ENCODE results near the gene STAT1.

The STAT1 gene

DNA sequence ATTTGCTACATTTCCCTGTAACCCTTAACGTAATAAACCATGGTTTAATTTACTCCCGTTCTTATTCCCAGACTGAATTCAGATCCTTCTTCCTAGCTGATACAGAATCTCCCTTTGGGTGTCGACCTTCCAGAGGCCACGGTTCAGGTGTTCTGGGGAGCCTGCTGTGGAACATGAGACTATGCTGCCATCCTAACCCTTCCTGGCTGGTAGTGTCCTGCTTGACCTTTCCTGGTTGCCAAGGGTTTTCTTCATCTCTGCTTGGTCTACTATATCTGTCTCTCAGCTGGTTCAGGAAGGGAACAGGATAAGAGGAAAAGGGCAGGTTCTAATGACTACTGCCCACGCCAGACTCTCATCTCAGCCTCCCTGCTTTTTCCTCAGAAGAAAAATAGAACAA lies 36.5 kb downstream of the STAT1 start:
- Mint-ChIP-seq H3K27me3 (ENCODE audit: low read depth) (no peaks in the 10 kb centered on the region), H3K36me3 (ENCODE audit: low read depth) (peaks cover 95% of the 10 kb centered on the region), H3K27ac (peak overlapping the region; percentile 70), H3K9me3 (no peaks in the 10 kb centered on the region), H3K4me3 (no peak overlapping the region), H3K4me1 (ENCODE audit: low read depth) (peaks cover 44% of the 10 kb centered on the region)
- DNase-seq (ENCODE audit: low spot score) = no peak

DNA sequence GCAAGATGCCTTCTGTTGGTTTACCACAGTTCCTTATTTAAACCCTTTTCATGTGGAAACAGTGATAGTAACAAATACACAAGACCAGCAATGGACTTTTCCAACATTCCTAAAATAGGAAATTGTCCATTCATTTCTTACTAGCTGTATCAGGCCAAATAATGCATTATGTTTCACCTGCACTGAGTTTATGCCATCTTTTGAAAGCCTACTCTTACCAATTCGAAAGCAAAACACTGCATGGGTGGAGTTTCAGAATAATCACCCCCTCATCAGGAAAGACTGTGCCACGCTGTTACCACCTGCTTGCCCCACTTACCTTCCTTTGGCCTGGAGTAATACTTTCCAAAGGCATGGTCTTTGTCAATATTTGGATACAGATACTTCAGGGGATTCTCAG lies 37.5 kb downstream of the STAT1 start:
- peaks cover 38% of the 10 kb centered on the region for H3K4me1 Mint-ChIP-seq (ENCODE audit: low read depth)
- no peaks in the 10 kb centered on the region for H3K27me3 Mint-ChIP-seq (ENCODE audit: low read depth)
- no peak overlapping the region for H3K4me3 Mint-ChIP-seq
- peaks cover 93% of the 10 kb centered on the region for H3K36me3 Mint-ChIP-seq (ENCODE audit: low read depth)
- DNase-seq (ENCODE audit: low spot score) = no peak
- no peak overlapping the region for H3K27ac Mint-ChIP-seq
- no peaks in the 10 kb centered on the region for H3K9me3 Mint-ChIP-seq

DNA sequence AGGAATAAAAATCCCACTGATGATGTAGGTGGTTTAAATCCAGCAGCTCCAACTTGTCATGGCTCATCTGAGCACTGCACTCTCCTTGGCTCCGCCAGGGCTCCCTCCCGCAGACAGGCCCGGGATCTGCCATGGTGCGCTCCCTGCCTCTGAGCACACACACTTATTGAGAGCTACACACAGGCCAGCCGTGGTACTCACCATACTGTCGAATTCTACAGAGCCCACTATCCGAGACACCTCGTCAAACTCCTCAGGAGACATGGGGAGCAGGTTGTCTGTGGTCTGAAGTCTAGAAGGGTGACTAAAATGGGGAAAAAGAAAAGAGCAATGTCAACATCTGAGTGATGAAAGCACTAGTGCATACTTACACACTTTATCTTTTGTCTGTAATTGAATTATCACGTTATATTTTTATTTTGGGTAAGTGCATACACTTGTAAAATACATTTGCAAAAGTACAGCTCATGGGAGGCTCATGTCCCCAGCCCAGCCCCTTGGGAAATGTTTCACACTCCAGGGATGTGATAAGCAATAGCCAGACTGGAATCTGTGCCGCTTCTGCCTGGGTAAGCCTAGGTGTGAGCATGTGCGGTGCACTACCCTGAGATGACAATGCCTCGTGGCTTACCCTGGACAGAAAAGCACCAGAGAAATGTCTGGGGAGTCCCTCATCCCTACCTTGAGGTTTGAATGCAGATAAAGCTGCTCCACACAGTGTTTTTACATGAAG lies 39.2 kb downstream of the STAT1 start:
- Mint-ChIP-seq H3K4me3 (no peak overlapping the region), H3K27ac (peak overlapping the region; percentile 55), H3K27me3 (ENCODE audit: low read depth) (no peaks in the 10 kb centered on the region), H3K36me3 (ENCODE audit: low read depth) (peaks cover 93% of the 10 kb centered on the region), H3K4me1 (ENCODE audit: low read depth) (peaks cover 28% of the 10 kb centered on the region), H3K9me3 (no peaks in the 10 kb centered on the region)
- no peak for DNase-seq (ENCODE audit: low spot score)

DNA sequence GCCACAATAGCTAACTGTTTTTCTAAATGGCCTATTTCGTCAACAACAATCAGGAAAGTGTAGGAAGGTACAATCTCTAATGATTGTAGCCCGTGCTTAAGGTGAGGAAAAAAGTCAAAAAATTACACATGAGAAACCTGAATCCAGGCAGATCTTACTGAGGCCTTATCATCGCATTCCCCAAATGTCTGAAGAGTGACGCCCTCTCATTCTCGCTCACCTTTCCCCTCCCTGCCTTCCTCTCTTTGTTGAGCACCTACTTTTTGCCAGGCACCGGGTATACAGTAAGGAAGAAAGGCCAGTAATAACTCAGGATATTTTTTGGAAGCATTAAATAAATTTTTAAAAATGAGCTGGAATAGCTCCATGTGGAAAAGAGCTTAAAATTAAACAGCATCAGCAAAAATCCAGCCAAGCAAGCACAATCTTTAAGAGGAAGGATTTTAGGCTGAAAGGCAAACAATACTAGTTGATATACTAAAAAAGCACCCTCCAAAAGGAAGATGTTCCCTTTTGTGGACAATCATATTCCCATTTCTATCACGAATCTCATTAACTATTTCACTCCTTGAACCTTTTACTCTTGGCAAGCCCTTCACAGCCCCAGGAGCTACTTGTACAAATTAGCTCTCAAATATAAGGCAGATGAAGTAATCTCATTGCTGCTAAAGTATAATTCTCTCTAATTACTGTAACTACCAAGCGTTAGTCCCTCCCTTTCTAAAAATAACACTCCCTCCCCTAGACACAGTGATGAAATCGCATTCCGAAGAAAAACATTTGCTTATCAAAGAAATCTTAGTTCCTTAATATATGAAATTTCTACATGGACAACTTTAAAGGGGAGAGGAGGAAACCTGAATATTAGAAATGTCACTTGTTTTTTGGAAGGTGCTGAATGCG lies 40.0 kb downstream of the STAT1 start:
- peaks cover 31% of the 10 kb centered on the region for H3K4me1 Mint-ChIP-seq (ENCODE audit: low read depth)

DNA sequence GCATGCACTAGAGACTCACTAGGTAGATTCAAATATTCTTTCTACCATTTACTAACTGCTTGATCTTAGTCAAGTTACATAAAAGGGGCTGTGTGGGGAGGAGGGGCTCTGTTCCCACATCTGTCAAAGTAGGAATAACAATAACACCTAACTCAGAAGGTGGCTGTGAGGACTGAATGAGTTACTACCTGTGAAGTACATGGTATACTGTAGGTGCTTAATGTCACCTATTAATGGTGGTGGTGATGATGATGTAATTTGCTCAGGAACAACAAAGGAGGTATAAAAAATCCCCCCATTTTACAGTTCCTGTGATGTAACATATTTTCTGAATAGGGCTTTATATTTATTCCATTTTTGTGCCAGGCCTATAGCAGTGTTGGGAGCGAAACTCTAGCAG lies 40.7 kb downstream of the STAT1 start:
- peaks cover 90% of the 10 kb centered on the region for H3K36me3 Mint-ChIP-seq (ENCODE audit: low read depth)
- H3K9me3 Mint-ChIP-seq = no peaks in the 10 kb centered on the region
- no peak overlapping the region for H3K27ac Mint-ChIP-seq
- DNase-seq (ENCODE audit: low spot score) = no peak
- no peak overlapping the region for H3K4me3 Mint-ChIP-seq
- peaks cover 27% of the 10 kb centered on the region for H3K4me1 Mint-ChIP-seq (ENCODE audit: low read depth)
- no peaks in the 10 kb centered on the region for H3K27me3 Mint-ChIP-seq (ENCODE audit: low read depth)

More for the DNA sequence above, 40.0 kb downstream of the STAT1 start:
- Mint-ChIP-seq H3K4me3 (no peak overlapping the region), H3K27me3 (ENCODE audit: low read depth) (no peaks in the 10 kb centered on the region), H3K36me3 (ENCODE audit: low read depth) (peaks cover 93% of the 10 kb centered on the region), H3K27ac (peak overlapping the region; percentile 55), H3K9me3 (no peaks in the 10 kb centered on the region)
- no peak for DNase-seq (ENCODE audit: low spot score)

DNA sequence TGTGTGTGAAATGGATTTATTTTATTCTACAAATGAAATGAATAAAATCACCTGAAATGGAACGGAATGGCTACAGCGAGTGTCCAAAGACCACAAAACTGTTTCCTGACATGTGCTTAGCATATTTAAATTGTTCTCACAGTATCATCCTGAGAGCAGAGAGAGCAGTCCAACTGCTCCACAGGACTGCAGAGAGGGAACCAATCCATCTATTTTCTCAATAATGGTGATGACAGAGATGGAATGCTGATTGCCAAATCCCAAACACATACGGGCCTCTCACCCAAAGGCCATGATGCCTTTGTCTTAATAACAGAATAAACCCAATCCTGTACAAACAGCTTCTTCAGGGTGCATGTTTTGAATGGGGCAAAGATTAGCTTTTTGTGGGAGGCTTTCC lies 41.1 kb downstream of the STAT1 start:
- Mint-ChIP-seq H3K9me3 (no peaks in the 10 kb centered on the region), H3K36me3 (ENCODE audit: low read depth) (peaks cover 90% of the 10 kb centered on the region), H3K4me1 (ENCODE audit: low read depth) (peaks cover 30% of the 10 kb centered on the region), H3K27me3 (ENCODE audit: low read depth) (no peaks in the 10 kb centered on the region), H3K27ac (no peak overlapping the region), H3K4me3 (no peak overlapping the region)
- DNase-seq (ENCODE audit: low spot score) = no peak

DNA sequence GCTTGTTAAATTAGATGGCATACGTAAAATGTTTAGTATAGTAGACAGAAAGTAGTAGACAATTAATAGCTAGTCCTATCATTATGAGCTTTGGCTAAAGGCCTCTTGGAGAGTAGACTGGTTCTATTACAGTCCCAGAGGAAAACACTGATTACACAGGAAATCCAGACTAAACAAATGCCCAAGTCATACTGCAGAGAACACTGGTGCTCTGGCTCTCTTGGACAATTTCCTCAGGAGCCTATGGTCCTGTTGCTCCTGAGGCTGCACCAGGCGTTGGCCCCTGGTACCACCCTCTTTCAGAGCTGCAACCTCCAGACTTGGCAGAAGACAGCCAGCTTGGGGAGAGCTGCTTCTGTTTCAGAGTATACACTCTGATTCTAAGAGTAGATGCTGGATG lies 41.8 kb downstream of the STAT1 start:
- peaks cover 89% of the 10 kb centered on the region for H3K36me3 Mint-ChIP-seq (ENCODE audit: low read depth)
- H3K27ac Mint-ChIP-seq = no peak overlapping the region
- DNase-seq (ENCODE audit: low spot score) = no peak
- H3K9me3 Mint-ChIP-seq = no peaks in the 10 kb centered on the region
- no peaks in the 10 kb centered on the region for H3K27me3 Mint-ChIP-seq (ENCODE audit: low read depth)
- no peak overlapping the region for H3K4me3 Mint-ChIP-seq
- peaks cover 26% of the 10 kb centered on the region for H3K4me1 Mint-ChIP-seq (ENCODE audit: low read depth)

DNA sequence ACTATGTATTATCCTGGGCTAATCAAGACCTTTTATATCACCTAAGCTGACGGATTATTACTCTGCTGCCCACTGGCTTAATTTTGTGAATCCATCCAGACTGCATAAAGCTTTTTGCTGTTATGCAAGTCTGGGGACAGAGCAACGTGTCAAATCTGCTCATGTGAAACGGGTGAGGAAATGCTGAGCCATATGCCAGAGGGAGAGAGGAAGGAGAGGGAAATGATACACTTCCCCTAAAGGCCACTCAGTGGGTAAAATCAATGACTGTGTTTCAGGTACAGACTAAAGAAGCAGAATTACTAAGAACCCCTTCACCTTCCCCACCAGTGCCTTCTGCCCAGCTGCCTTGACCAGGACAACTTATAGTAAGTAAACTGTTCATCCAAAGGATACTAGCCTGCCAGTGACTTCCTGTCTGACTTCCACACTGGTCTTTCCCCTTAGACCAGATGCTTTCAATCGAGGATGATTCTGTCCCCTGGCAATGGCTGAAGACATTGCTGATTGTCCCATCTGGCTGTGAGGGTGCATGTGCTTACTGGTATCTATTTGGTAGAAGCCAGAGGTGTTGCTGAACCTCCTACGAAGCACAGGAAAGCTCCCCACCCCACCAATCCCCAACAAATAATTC lies 43.0 kb downstream of the STAT1 start:
- DNase-seq (ENCODE audit: low spot score) = no peak
- no peak overlapping the region for H3K4me3 Mint-ChIP-seq
- H3K4me1 Mint-ChIP-seq (ENCODE audit: low read depth) = peaks cover 27% of the 10 kb centered on the region
- no peaks in the 10 kb centered on the region for H3K9me3 Mint-ChIP-seq
- peak overlapping the region; percentile 9 for H3K27ac Mint-ChIP-seq
- H3K36me3 Mint-ChIP-seq (ENCODE audit: low read depth) = peaks cover 90% of the 10 kb centered on the region
- no peaks in the 10 kb centered on the region for H3K27me3 Mint-ChIP-seq (ENCODE audit: low read depth)

DNA sequence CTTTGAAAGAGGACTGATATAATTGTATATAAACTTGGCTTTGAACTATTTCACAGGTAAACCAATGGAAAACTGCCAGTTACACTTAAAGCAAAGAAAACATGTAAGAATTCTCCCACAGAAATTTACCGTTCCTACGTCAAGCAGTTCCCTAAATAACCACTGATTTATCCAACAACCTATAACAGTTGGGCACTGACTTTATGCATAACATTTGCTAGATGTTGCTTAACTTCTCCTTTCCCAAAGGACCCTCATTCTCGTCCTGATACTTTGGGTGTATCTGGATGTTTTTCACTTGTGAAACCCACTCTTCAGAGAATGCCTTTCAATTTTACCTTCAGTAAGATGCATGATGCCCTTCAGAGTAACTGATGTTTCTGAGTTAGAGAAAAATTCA lies 43.8 kb downstream of the STAT1 start:
- H3K27me3 Mint-ChIP-seq (ENCODE audit: low read depth) = no peaks in the 10 kb centered on the region
- no peak overlapping the region for H3K27ac Mint-ChIP-seq
- peaks cover 24% of the 10 kb centered on the region for H3K4me1 Mint-ChIP-seq (ENCODE audit: low read depth)
- H3K36me3 Mint-ChIP-seq (ENCODE audit: low read depth) = peaks cover 87% of the 10 kb centered on the region
- no peak for DNase-seq (ENCODE audit: low spot score)
- no peaks in the 10 kb centered on the region for H3K9me3 Mint-ChIP-seq
- no peak overlapping the region for H3K4me3 Mint-ChIP-seq

DNA sequence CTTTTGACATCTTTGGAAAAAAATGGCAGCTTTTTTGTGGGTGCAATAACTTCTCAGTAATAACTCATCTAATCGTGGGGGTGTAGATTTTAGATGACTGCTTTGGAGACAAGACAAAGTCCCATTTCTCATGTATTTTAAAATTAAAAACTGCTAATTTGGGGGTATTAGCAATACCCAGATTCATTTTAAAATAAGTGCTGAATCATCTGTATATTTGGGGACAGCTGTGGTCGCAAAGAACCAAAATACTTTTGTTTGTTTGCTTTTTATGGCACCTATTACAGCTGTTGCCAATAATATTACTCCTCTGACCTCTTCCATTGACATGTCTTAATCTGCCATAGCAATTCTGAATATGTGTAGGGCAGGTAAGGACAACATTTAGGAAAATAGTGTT lies 45.4 kb downstream of the STAT1 start:
- no peaks in the 10 kb centered on the region for H3K27me3 Mint-ChIP-seq (ENCODE audit: low read depth)
- H3K36me3 Mint-ChIP-seq (ENCODE audit: low read depth) = peaks cover 86% of the 10 kb centered on the region
- peaks cover 31% of the 10 kb centered on the region for H3K4me1 Mint-ChIP-seq (ENCODE audit: low read depth)
- DNase-seq (ENCODE audit: low spot score) = no peak
- H3K9me3 Mint-ChIP-seq = no peaks in the 10 kb centered on the region
- no peak overlapping the region for H3K4me3 Mint-ChIP-seq
- no peak overlapping the region for H3K27ac Mint-ChIP-seq

DNA sequence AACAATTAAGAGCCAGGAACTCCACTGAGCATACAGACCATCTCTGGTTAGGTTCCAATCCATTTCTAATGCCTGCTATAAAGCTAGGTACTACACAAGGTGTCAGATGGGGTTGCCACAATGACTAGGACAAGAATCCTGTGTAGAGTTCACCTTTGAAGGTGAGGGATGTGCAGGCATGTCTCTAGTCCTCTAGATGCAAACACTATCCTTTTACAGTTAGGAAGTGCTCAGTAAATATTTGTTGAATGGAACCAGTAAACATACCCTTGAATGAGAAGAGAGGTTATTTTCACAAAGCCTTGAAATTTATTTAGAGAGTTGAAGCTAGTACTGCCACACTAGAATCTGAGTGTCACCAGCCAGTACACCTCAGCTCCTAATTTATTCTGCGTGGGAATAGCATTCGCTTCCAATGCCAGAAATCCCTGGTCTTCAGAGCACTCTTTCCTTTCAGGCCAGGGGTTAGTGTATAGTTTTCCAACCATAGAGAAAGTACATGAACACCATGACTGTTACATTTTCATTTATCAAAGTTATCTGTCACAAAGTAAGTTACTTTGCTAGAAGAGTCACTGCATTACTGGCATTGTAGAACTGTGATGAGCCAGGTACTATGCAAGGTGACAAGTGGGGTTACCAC lies 48.3 kb downstream of the STAT1 start:
- Mint-ChIP-seq H3K27ac (no peak overlapping the region), H3K36me3 (ENCODE audit: low read depth) (peaks cover 86% of the 10 kb centered on the region), H3K4me1 (ENCODE audit: low read depth) (peaks cover 37% of the 10 kb centered on the region), H3K4me3 (no peak overlapping the region), H3K27me3 (ENCODE audit: low read depth) (no peaks in the 10 kb centered on the region), H3K9me3 (no peaks in the 10 kb centered on the region)
- no peak for DNase-seq (ENCODE audit: low spot score)

DNA sequence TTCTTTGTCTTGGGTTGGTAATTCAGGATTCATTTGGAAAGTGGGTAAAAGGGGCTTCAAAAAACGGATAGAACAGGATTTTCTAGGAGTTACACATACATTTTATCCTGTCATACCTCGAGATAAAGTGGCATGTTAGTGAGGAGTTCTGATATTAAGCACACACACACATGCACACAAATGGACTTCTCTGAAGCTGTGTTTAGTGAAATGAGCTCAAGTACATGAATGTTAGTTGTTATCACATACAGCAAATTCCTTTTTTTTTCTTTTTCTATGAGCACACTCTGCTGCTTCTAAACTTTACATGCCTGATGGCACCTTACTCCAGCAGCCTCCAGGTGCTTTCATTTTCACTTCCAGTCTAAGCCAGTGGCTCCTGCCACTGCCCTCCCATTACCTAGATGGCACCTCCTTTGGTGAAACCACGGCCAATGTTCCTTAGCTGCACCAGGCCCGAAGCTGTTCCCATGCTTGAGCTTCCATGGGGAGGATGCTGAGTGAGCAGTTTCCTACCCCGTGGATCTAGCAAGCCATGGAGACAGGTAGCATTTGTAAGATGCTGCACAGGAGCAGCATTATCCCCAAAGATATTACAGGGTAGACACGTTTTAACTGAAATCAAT lies 49.7 kb downstream of the STAT1 start:
- H3K4me3 Mint-ChIP-seq = peak overlapping the region; percentile 36
- DNase-seq (ENCODE audit: low spot score) = no peak
- H3K9me3 Mint-ChIP-seq = no peaks in the 10 kb centered on the region
- peak overlapping the region; percentile 76 for H3K27ac Mint-ChIP-seq
- H3K36me3 Mint-ChIP-seq (ENCODE audit: low read depth) = peaks cover 79% of the 10 kb centered on the region
- no peaks in the 10 kb centered on the region for H3K27me3 Mint-ChIP-seq (ENCODE audit: low read depth)
- peaks cover 37% of the 10 kb centered on the region for H3K4me1 Mint-ChIP-seq (ENCODE audit: low read depth)

DNA sequence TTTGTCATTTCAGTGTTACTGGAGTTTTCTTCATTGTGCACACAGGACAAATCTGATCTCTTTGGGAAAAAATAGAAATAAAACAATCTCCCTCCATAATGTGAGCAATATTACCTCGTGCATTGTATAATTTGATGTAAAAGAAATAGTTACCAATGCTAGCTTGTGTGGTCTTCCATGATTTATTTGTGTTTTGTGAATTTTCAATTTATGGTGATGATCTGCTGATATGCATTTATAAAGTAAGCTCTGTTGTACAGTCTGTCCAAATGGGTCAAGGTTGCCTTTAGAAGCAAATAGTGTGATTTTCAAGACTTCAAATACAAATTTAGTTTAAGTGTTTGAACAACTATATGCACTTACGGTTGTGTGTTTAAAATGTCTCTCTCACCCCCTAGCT lies 50.9 kb downstream of the STAT1 start:
- H3K4me1 Mint-ChIP-seq (ENCODE audit: low read depth) = peaks cover 33% of the 10 kb centered on the region
- H3K36me3 Mint-ChIP-seq (ENCODE audit: low read depth) = peaks cover 76% of the 10 kb centered on the region
- H3K4me3 Mint-ChIP-seq = no peak overlapping the region

More for the DNA sequence above, 50.9 kb downstream of the STAT1 start:
- no peak for DNase-seq (ENCODE audit: low spot score)
- H3K27me3 Mint-ChIP-seq (ENCODE audit: low read depth) = no peaks in the 10 kb centered on the region
- no peaks in the 10 kb centered on the region for H3K9me3 Mint-ChIP-seq
- peak overlapping the region; percentile 58 for H3K27ac Mint-ChIP-seq

Measured in T-helper 2 cell treated with Interferon-gamma antibody and Interleukin-4, amounts not matched to agents 5 μg/mL and 100 μg/mL, for 36 hours (primary cell).